A673 (cell line): ENCODE results near the gene ATP8A1. TPM values are rescaled to one million over a fixed set of nuclear protein-coding genes. Genes with fewer than 3 reads are reported as not detected.

Source experiments
- BruUV-seq: library from RNA; stranded (reverse); fragments of 400-500 nt; replicated peaks from 2 replicates; lab custom pipeline; 2021; lab: Mats Ljungman, UMichigan
- CTCF ChIA-PET: fragments of 300-600 bp; sonication (Branson Sonifier 250); formaldehyde crosslinking; loops from one replicate; lab custom pipeline; 2022; ENCODE audit warnings: antibody characterized with exemption; lab: Charles Lee
- POLR2A ChIA-PET: fragments of 300-600 bp; sonication (Branson Sonifier 250); formaldehyde crosslinking; loops from one replicate; lab custom pipeline; 2022; ENCODE audit warnings: antibody characterized with exemption; ENCODE audit not compliant: low non-redundant PET; lab: Charles Lee
- DNase-seq: peaks from one replicate; pipeline ENCODE4 v3.0.0-alpha.2; 2015; ENCODE audit warnings: low spot score
- H3K27ac ChIP-seq: fragments of 200-600 bp; sonication (generic); 2 replicates; pipeline ENCODE4 v1.5.1; 2016; ENCODE audit warnings: mixed run types, low read depth, mild to moderate bottlenecking, mixed read lengths, antibody characterized with exemption, low read length; ENCODE audit not compliant: poor library complexity, severe bottlenecking
- H3K27me3 ChIP-seq: fragments of 200-600 bp; sonication (generic); replicated peaks from 2 replicates; pipeline ENCODE4 v1.6.1; 2017; ENCODE audit warnings: mixed run types, low read depth, mild to moderate bottlenecking, mixed read lengths, antibody characterized with exemption, low read length; ENCODE audit not compliant: insufficient read depth, poor library complexity
- H3K36me3 ChIP-seq: fragments of 200-600 bp; sonication (generic); 2 replicates; pipeline ENCODE4 v1.6.1; 2016; ENCODE audit warnings: mixed run types, mild to moderate bottlenecking, mixed read lengths, antibody characterized with exemption, low read length; ENCODE audit not compliant: insufficient read depth, poor library complexity, severe bottlenecking
- H3K4me1 ChIP-seq: fragments of 200-600 bp; sonication (generic); 2 replicates; pipeline ENCODE4 v1.6.1; 2017; ENCODE audit warnings: mixed run types, mild to moderate bottlenecking, mixed read lengths, antibody characterized with exemption, low read length; ENCODE audit not compliant: insufficient read depth, poor library complexity, severe bottlenecking
- H3K4me3 ChIP-seq: fragments of 200-600 bp; sonication (generic); 2 replicates; pipeline ENCODE4 v1.5.1; 2016; ENCODE audit warnings: low read depth, mixed run types, mild to moderate bottlenecking, mixed read lengths, low read length; ENCODE audit not compliant: poor library complexity, severe bottlenecking
- H3K9me3 ChIP-seq: fragments of 200-600 bp; sonication (generic); 2 replicates; pipeline ENCODE4 v1.6.1; 2016; ENCODE audit warnings: mixed run types, low read depth, mild to moderate bottlenecking, mixed read lengths, antibody characterized with exemption, low read length; ENCODE audit not compliant: poor library complexity, severe bottlenecking
- CTCF ChIP-seq: fragments of 300-800, 200-600 bp; sonication (generic); conservative IDR thresholded peaks from 2 replicates; pipeline ENCODE4 v1.5.1; 2017; ENCODE audit warnings: low read depth, mild to moderate bottlenecking, antibody characterized with exemption, low read length, moderate library complexity, mixed read lengths
- EZH2 ChIP-seq: fragments of 200-600 bp; sonication (generic); IDR thresholded peaks from 2 replicates; pipeline ENCODE4 v1.6.1; 2017; ENCODE audit warnings: borderline replicate concordance, low read depth, mild to moderate bottlenecking, mixed read lengths, antibody characterized with exemption, low read length; ENCODE audit not compliant: poor library complexity, severe bottlenecking
- intact Hi-C: fragments of 100-400 bp; cut with micrococcal nuclease; formaldehyde crosslinking; loops from one replicate; pipeline ENCODE4 v1.10.0; 2022; ENCODE audit not compliant: unreplicated experiment
- total RNA-seq: library from RNA; stranded (reverse); gene quantifications from 2 replicates; pipeline ENCODE4 v1.2.3, GENCODE V29; 2021

The ATP8A1 gene
- total RNA-seq, 1 experiment from 2014 or later = 0.28 TPM

DNA sequence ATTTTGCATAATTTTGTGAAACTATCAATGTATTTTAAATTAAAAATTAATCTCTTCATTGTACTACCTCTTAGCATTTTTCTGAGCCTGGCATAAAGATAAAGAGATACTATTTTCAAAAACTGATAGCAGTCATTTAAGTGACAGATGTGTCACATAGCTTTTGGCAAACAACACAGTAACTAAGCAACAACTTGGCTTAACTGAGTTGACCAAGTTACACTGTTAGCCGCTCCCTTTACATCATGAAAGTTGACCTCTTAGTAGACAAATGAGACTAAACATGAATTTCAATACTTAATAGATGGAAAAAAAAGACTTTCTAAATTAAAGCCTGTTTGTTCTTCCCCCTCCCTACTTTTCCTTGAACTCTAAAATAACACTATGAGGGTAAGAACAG is 62.0 kb downstream of the ATP8A1 start:
- no peaks in the 10 kb centered on the region for H3K9me3 ChIP-seq
- intact Hi-C loops = no loop called here
- no peaks in the 10 kb centered on the region for H3K4me1 ChIP-seq
- CTCF ChIA-PET = no interaction called here
- H3K27me3 ChIP-seq = peaks cover 3% of the 10 kb centered on the region
- no TSS peak for BruUV-seq
- no peak for TF ChIP-seq EZH2
- no peak for TF ChIP-seq CTCF
- no peak overlapping the region for H3K27ac ChIP-seq
- H3K36me3 ChIP-seq = no peaks in the 10 kb centered on the region
- no peak for DNase-seq
- POLR2A ChIA-PET = no interaction called here
- no peak overlapping the region for H3K4me3 ChIP-seq

- POLR2A ChIA-PET = no interaction called here
- H3K27me3 ChIP-seq = peaks cover 3% of the 10 kb centered on the region
These were observed 68.0 kb downstream of the ATP8A1 start for GRCh38 chr4:42588909-42589308.

GRCh38 chr4:42586775-42587174 is 70.1 kb downstream of the ATP8A1 start:
- CTCF ChIA-PET = no interaction called here
- no peak for DNase-seq
- Histone ChIP-seq H3K9me3 (no peaks in the 10 kb centered on the region), H3K4me1 (no peaks in the 10 kb centered on the region), H3K4me3 (no peak overlapping the region), H3K27me3 (no peaks in the 10 kb centered on the region), H3K27ac (no peak overlapping the region), H3K36me3 (no peaks in the 10 kb centered on the region)
- intact Hi-C loops = no loop called here
- POLR2A ChIA-PET = no interaction called here
- TF ChIP-seq CTCF (no peak), EZH2 (no peak)
- BruUV-seq = no TSS peak

More at GRCh38 chr4:42588909-42589308, 68.0 kb downstream of the ATP8A1 start:
- no peak for DNase-seq
- H3K36me3 ChIP-seq = no peaks in the 10 kb centered on the region
- no TSS peak for BruUV-seq
- no peaks in the 10 kb centered on the region for H3K9me3 ChIP-seq
- TF ChIP-seq EZH2 (no peak), CTCF (no peak)
- no peaks in the 10 kb centered on the region for H3K4me1 ChIP-seq
- CTCF ChIA-PET = no interaction called here
- intact Hi-C loops = no loop called here
- no peak overlapping the region for H3K4me3 ChIP-seq
- no peak overlapping the region for H3K27ac ChIP-seq
